Nucleus accumbens (tissue), 56 donors: ENCODE results near the gene HELZ2.
A peak's percentile ranks its signal among the peaks of the same experiment; 100 is the strongest.

Experiments used
- DNase-seq, 56 donors: peaks; one replicate each; lab custom pipeline; 2025; lab: John Stamatoyannopoulos, UW

The HELZ2 gene

DNA sequence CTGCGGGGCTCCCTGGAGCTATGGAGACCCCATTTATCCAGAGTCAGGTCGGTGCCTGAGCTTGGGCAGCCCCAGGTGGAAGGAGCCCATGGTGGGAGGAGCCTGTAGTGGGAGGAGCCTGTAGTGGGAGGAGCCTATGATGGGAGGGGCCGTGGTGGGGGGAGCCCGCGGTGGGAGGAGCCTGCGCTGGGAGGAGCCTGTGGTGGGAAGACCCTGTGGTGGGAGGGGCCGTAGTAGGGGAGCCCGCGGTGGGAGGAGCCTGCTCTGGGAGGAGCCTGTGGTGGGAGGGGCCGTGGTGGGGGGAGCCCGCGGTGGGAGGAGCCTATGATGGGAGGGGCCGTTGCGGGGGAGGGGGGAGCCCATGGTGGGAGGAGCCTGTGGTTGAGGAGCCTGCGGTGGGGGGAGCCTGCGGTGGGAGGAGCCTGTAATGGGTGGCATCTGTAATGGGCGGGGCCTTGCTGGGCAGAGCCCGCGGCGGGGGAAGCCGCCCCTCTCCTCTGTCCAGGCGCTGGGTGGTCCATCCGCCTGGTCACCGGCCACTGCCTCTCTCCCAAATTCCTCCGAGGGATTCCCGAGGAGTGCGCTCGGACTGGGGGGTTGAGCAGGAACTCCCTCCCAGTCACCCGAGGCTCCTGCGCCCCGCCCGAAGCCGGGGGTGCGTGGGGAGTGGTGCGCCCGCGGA is 20.6 kb downstream of the HELZ2 start:
- DNase-seq: peak in 11 of 56 donors; percentile 6 to 80 (median 29)

DNA sequence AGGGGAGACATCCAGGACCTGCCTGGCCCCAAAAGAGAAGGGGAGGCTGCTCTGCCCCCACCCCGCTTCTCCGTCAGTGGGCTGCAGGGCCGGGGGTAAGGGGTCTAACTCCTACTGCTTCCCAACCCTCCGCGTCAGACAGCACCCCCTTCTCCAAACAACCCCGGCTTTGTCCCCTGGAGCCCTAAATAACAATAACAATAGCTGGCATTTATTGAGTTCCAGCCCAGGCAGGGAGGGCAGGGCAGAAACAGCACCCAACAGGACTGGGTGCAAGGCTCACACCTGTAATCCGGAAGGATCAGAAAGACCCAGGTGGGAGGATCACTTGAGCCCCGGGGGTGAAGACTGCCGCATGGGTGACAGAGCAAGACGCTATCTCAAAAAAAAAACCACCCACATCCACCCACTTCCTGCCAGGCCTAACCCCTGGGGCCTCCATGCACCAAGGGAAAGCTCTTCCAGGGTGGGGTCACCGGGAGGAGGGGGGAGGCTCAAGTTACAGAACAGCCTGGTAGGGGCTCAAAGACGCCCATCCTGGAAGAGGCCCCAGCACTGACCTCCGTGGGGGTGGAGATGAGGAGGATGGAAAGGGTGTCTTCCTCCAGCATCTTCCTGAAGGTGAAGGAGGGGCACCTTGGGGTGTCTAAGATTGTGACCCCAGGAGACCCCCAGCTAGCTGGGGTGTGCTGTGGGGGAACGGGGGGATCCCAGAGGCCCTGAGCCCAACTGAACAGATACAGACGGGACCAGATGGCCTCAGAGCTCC is 21.4 kb downstream of the HELZ2 start:
- DNase-seq: no peak

DNA sequence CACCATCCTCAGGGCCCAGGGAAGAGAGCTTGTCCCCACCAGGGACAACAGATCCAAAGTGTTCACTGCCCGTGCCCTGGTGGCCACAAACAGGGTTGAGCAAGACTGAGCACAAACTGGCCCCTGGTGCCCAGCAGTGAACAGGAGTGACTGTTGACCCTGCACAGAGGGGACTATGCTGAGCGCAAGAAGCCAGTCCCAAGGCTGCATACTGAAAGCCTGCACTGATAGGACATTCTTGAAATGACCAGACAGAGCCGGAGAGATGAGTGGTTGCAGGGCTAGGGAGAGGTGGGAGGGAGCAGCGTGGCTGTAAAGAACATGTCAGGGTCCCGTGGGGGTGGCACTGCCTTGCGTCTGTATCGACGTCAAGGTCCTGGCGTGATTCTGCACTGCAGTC is 23.0 kb downstream of the HELZ2 start:
- DNase-seq: no peak

DNA sequence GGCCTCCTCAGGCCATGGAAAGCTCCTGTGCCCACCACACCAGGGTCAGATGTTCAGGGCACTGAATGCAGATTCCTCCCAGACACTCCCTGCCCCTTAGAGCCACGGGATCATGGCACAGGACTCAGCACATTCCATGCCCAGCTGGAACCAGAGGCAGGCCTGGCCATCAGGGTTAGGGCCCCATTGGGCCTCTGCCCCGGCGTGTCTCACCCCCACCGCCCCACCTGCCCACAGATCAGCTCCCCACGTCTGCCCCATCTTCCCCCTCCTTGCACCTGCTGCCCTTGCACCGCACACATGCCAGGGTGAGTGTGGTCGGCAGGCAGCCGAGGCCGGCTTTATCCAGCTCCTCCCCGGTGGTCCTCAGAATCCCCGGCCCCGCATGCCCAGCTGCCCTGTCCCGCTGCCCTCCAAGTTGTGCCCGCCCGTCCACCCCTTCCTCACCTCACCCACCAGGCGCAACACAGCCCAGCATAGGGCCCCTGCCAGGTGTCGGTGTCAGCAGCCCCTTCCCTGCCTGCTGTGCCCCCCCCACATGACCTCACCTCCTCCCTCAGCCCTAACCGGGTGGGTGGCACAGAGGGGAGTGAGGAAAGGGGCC is 24.3 kb downstream of the HELZ2 start:
- no peak for DNase-seq

DNA sequence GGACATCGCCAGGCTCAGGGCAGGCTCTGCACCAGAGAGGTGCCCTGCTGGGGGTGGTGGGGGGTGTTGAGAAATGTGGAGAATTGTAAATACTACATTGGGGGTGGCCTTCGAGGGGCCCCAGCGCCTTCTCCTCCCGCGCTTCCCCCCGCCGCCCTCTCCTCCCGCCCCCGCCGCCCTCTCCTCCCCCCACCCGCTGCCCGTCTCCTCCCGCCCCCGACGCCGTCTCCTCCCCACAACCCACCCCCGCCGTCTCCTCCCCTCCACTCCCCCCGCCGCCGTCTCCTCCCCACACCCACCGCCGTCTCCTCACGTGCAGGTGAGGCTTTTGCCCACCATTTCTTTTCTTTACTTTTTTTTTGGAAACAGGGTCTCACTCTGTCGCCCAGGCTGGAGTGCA is 25.0 kb downstream of the HELZ2 start:
- no peak for DNase-seq

DNA sequence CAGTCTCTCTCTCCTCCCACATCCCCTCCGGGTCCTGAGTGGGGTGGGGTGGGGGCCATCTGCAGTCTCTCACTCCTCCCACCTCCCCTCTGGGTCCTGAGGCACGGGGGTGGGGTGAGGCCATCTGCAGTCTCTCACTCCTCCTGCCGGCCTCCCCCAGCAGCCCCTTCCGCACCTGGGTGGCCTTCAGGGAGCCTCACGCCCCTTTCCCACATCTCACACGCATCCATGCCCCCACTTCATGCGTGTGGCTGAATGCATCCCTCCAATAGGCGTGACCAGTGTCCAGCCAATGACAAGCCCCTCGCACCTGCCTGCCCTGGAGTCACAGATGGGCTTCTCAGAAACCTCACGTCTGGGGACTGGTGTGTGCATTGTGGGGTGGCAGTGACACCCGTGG is 25.5 kb downstream of the HELZ2 start:
- no peak for DNase-seq

DNA sequence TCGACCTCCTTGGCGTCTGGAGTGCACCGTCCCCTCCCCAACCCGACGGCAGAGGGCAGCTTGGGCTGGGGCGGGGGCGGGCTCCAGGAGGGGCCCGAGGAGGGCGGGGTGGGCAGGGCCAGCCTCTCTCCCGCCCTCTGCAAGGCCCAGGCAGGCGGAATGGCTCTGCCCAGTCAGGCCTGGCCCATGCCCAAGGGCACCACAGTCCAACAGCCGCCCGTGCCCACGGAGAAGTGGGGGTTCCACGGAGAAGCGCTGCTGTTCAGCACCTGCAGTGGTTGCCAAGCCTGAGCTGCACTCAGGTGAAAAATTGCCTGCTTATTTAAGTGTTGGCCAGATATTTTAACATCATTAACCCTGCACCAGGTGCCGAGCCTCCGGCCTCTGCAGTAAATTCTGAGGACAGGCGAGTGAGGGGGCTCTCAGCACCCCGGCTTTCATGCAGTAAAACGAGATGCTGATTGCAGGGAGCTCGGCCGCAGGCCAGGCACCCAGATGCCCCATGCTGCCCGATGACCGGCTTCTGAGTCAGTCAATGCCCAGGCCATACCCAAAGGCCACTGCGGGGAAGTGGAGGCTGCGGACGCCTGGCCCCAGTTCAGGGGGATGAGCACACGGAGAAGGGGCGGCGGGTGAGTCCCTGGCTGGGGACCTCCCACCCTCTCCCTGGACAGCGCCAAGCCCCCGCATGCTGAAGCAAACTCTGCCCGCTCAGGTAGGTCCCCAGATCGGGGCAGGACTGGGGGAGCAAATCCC is 26.1 kb downstream of the HELZ2 start, which contains the start of gene SRMS:
Gene SRMS (minus strand): TSS at position 25 of the 756 bp plus-strand sequence. CDS start 286 bp downstream, outside the sequence.
- no peak for DNase-seq

DNA sequence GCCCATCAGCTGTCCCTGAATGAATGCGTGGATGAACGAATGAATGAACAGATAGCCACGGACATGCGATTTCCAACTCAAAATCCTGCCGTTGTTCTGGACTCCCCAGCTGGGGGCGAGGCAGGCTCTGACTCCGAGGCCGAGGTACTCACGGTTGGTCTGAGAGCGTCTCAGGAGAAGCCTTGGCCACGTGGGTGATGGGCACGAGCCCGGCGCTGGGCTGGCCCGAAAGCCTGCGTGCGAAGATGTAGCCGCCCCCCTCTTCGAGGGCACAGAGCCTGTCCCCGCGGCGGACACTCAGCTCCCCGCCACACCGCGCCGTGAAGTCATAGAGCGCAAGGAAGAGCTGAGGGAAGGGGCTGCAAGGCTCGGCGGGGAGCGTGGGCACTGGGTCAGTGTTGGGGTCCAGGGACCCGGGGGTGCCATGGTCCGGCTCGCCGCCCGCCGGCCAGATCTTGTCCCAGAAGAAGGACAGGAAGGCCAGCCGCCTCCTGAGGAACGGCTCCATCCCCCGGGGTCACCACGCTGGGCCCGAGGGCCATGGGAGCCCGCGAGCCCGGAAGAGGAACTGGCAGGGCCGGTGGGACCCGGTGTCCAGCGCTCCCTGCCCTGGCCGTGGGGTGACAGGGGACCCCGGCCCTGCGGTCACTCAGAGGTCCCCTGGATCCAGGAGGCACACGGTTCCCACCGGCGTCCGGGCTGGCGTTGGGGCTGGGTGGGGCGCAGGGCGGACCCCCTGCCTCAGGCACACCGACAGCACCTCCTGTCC is 26.9 kb downstream of the HELZ2 start:
- DNase-seq: no peak

DNA sequence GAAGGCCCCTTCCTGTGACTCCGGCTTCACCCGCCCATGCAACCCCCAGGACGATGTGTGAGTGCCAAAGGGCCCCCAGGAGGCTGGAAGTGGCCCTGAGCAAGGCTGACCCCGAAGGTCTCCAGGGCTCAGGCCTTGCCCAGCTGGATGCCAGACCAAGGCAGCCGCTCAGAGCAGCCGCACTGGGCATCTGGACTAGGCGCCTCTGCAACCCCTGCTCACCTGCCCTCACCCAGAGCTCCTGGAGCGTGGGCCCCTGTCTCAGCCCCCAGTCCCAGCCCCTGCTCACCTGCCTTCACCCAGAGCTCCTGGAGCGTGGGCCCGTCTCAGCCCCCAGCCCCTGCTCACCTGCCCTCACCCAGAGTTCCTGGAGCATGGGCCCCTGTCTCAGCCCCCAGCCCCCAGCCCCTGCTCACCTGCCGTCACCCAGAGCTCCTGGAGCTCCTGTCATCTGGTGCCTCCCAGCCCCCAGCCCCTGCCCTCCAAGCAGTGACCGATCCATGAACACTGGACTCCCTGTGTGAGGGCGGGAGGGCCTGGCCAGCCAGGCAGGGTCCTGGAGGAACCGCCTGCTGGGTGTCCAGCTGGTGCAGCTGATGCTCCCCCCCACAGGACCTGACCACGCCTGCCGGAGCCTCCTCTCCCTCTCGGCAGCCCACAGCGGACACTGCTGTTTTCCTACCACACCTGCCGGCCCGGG is 27.6 kb downstream of the HELZ2 start:
- DNase-seq: no peak

DNA sequence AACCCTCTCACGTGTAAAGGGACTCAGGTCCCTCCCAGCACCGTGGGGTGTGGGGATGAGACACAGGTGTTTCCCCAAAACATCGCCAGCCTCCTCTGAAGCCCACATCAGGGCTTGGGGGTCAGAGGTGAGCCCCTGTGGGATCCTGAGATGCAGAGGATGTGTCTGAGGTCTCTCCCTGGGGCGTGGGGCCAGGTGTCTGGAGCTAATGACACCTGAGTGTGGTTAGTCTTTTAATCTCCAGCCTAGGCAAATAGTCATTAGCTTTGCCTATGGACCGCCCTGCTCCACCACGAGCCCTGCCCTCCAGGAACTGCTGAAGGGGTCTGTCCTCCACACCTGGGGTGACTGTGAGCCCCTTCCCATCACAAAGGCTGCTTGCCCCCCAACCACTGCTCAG is 28.2 kb downstream of the HELZ2 start:
- DNase-seq: no peak

DNA sequence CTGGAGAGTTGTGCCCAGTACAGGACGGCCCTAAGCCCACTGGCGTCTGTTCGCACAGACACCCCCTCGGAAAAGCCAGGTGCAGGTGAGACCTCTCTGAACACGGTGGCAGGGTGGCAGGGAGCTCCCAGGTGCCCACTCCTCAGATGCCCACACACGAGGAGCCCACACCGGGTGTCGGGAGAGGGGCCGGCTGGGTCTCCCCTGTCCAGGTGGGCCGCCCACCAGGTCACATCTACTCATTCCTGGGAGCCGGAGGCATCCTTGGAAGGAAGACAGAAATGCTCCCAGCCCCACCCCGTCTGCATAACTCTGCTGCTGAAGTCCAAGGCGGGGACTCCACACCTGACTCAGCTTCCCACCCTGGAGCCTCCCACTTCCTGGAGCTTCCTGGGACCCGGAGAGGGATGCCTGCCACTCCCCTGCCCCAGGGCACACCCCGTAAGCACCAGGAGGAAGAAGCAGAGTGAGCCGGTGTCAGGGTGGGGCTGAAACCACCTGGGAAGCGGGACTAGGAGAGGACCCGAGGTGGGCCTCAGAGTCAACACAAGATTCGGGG is 29.0 kb downstream of the HELZ2 start:
- DNase-seq: no peak

DNA sequence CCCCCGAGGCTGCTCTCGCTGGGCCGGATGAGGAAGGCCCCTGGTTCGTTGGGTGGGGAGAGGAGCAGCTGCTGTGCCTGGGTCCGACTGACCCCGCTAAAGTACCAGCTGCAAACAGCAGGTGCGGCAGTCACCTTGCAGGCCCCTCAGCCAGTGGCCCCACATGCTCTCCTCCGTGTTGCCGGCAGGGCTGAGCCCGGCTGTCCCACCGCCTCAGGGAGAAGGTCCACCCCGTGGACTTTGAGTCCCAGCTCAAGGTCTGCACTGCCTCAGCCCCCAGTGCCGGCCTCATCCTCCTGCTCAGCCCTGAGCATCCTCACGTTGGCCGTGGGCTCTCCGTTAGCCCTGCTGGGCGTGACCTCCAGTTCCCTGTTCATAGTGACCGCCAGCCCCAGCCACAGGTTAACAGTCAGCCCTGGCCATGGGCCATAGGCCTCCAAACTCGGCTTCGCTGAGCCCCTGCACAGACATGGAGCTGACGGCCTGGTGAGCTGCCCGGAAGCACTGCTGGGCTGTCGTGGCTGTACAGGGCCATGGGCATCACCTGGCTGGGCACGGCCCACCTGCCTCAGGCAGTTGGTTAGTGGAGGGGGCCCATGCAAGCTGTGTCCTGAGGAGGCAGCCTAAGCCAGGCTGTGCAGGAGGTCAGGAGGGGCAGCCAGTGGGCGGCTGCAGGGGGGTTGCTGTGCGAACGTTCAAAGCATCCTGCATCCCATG is 29.6 kb downstream of the HELZ2 start:
- DNase-seq: no peak

DNA sequence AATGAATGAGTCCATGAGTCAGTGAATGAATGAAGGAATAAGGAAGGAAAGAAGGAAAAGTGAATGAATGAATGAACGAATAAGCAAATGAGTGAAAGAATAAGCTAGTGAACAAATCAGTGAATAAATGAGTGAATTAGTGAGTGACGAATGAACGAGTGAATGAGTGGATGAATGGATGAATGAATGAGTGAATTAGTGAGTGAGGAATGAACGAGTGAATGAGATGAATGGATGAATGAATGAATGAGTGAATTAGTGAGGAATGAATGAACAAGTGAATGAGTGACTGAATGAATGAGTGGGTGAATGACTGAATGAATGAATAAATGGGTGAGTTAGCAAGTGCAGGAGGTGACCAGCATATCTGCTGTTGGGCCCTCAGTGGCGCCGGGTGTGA is 30.3 kb downstream of the HELZ2 start:
- DNase-seq: no peak

DNA sequence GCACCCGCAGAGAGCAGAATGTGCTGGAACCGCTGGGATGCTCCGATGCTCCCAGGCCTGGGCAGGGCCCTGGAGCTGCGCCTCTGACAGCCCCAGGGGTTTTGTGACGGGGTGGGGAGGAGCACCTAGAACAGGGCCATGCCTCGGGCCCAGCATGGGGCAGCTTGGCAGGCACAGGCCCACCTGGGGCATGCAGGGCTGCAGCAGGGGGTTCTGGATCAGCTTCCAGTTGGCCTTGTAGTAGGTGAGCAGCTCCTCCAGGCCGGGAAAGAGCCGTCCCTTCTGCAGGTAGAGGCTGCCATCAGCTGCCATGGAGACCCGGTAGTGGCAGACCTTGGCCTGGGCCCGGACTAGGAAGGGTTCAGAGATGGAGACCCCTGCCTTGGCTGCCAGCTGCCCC is 30.9 kb downstream of the HELZ2 start:
- DNase-seq: no peak

DNA sequence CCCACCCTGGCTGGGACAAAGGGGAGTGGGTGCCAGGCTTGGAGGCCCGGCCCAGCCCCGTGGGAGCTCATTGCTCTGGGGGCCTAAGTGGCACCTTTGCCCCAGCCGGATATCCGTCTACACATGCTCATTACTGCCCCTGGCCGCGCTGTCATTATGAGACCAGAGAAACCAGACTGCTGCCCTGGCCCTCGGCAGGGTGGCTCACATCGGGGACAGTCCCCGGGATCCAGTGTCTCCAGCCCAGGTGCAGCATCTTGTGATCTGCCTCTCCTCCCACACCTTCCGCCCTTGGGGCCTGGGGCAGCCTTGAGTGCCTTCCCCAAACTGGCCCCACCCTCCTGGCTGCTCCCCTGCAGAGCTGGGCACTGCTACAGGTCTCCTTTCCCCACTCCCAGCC is 31.3 kb downstream of the HELZ2 start:
- no peak for DNase-seq

DNA sequence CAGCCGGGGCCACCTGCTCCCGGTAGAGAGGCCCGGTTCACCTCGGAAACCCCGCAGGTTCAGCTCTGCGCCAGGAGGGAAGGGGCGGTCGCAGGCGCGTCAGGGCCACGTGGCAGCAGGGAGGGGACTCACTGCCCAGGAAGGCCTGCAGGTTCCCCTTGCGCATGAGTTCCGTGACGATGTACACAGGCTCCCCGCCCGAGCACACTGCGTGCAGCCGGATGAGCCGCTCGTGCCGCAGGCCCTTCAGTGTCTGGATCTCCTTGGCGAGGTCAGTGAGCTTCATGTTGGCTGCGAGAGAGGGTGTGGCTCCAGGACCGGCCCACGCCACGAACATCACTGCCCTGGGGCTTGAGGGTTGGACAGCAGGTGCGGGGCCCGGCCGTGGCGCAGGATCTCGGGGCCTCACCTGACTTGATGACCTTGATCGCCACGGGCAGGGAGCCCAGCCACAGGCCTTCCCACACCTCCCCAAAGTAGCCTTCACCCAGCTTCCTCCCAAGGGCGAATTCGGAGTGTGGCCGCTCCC is 31.9 kb downstream of the HELZ2 start:
- no peak for DNase-seq

DNA sequence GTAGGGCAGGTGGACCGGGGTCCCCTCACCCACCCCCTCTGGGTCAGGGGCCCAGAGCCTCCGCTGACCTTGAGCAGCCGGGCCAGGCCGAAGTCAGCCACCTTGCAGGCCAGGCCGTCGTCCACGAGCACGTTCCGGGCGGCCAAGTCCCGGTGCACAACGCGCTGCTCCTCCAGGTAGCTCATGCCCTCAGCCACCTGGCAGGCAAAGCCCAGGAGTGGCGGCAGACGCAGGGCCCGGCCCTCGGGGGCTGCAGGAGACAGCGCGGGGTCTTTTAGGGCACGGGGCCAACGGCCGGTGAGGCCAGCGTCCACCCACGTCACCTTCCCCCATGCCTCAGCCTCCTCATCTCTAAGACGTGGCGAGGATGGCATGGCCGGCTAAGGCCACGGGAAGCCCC is 32.7 kb downstream of the HELZ2 start:
- DNase-seq: no peak
